Natural killer cell (primary cell): Measurements from ENCODE around the gene PDE8A. TPM values are rescaled to one million over a fixed set of nuclear protein-coding genes. Genes with fewer than 3 reads are reported as not detected.

Source experiments
- ATAC-seq, 3 donors: fragments of 150-1000 bp in 2 of 3; fragments of 200-7000 bp in 1 of 3; cut with Tn5 transposase; 1 replicate in 1 of 3; 2 replicates in 2 of 3; pipeline ENCODE4 v1.10.0; 2021; ENCODE audit warnings: mild to moderate bottlenecking in 2 of 3, moderate library complexity in 2 of 3
- DNase-seq, 2 donors: peaks; one replicate each; pipeline versions ENCODE4 v3.0.0 to v3.0.0-alpha.2; 2013 to 2021; ENCODE audit warnings: mixed read lengths in 1 of 2
- H3K27ac ChIP-seq: one replicate; pipeline ENCODE4 v1.5.1; 2013; ENCODE audit warnings: mild to moderate bottlenecking, low read length
- H3K27me3 ChIP-seq: one replicate; pipeline ENCODE4 v1.6.1; 2013; ENCODE audit warnings: low read length; ENCODE audit not compliant: control insufficient read depth, insufficient read depth
- H3K36me3 ChIP-seq: one replicate; pipeline ENCODE4 v1.6.1; 2013; ENCODE audit warnings: low read length; ENCODE audit not compliant: control insufficient read depth, insufficient read depth
- H3K4me1 ChIP-seq: one replicate; pipeline ENCODE4 v1.6.1; 2013; ENCODE audit warnings: low read length; ENCODE audit not compliant: control insufficient read depth, insufficient read depth
- H3K4me3 ChIP-seq: one replicate; pipeline ENCODE4 v1.5.1; 2013; ENCODE audit warnings: low read length
- H3K9me3 ChIP-seq: one replicate; pipeline ENCODE4 v1.6.1; 2013; ENCODE audit warnings: low read length; ENCODE audit not compliant: control insufficient read depth, insufficient read depth
- H3K27ac Mint-ChIP-seq, 2 donors: one replicate each; pipeline ENCODE4 v1.8.0; 2022; ENCODE audit warnings: mild to moderate bottlenecking in 2 of 2, mixed read lengths in 2 of 2, moderate library complexity in 1 of 2
- H3K27me3 Mint-ChIP-seq, 2 donors: one replicate each; pipeline ENCODE4 v1.8.0; 2022; ENCODE audit warnings: low read depth in 2 of 2, mixed read lengths in 2 of 2
- H3K36me3 Mint-ChIP-seq: one replicate; pipeline ENCODE4 v1.8.0; 2022; ENCODE audit warnings: mixed read lengths
- H3K4me1 Mint-ChIP-seq, 2 donors: one replicate each; pipeline ENCODE4 v1.8.0; 2022; ENCODE audit warnings: mixed read lengths in 2 of 2
- H3K4me3 Mint-ChIP-seq: one replicate; pipeline ENCODE4 v1.8.0; 2022; ENCODE audit warnings: mild to moderate bottlenecking, moderate library complexity, mixed read lengths
- H3K9me3 Mint-ChIP-seq, 2 donors: one replicate each; pipeline ENCODE4 v1.8.0; 2022; ENCODE audit warnings: mixed read lengths in 2 of 2
- CTCF ChIP-seq: fragments of 200-600 bp; IDR thresholded peaks from one replicate; pipeline ENCODE4 v1.8.0; 2022; ENCODE audit warnings: antibody characterized with exemption
- WGBS: methylation state at CpG from one replicate; pipeline ENCODE4 v1.1.7; 2013; ENCODE audit warnings: missing lambda C conversion rate; ENCODE audit not compliant: insufficient coverage; 5-methylcytosine and 5-hydroxymethylcytosine counted together
- intact Hi-C: fragments of 100-400 bp; cut with micrococcal nuclease; formaldehyde crosslinking; loops from one replicate; pipeline ENCODE4 v1.14.2; 2022
- total RNA-seq, 4 donors: library from RNA; stranded (reverse); fragments of 120-200 nt in 1 of 4; gene quantifications; one replicate each; pipeline versions ENCODE4 v1.2.3 to v1.2.4, GENCODE V29; 2013 to 2022

Gene PDE8A
- total RNA-seq, 3 donors from 2014 or later (not counting 1 experiment from before 2014, with no cell fraction given): 21.0 to 24.2 (median 23.8) TPM

GRCh38 chr15:85007137-85007536, 25.5 kb downstream of the PDE8A start:
- no peak for TF ChIP-seq CTCF
- H3K27ac ChIP-seq: no peak overlapping the region
- H3K27me3 ChIP-seq: no peaks in the 10 kb centered on the region
- Mint-ChIP-seq H3K36me3 (no peaks in the 10 kb centered on the region), H3K27me3 (no peaks in the 10 kb centered on the region), H3K9me3 (no peaks in the 10 kb centered on the region), H3K4me1 (peaks cover 43 to 51% of the 10 kb centered on the region in 2 donors), H3K27ac (no peak overlapping the region), H3K4me3 (no peak overlapping the region)
- no peaks in the 10 kb centered on the region for H3K36me3 ChIP-seq
- ATAC-seq (no peak), DNase-seq (no peak)
- H3K4me3 ChIP-seq: no peak overlapping the region
- intact Hi-C loops: no loop called here
- peaks cover 28% of the 10 kb centered on the region for H3K4me1 ChIP-seq
- 95% methylated on average over 5 of the region's 5 CpGs for WGBS
- no peaks in the 10 kb centered on the region for H3K9me3 ChIP-seq

- intact Hi-C loops: no loop called here
- Histone ChIP-seq H3K36me3 (no peaks in the 10 kb centered on the region), H3K27me3 (no peaks in the 10 kb centered on the region), H3K4me3 (no peak overlapping the region), H3K27ac (no peak overlapping the region), H3K9me3 (no peaks in the 10 kb centered on the region), H3K4me1 (peaks cover 22% of the 10 kb centered on the region)
- ATAC-seq (no peak), DNase-seq (no peak)
- Mint-ChIP-seq H3K36me3 (no peaks in the 10 kb centered on the region), H3K27me3 (no peaks in the 10 kb centered on the region), H3K4me3 (no peak overlapping the region), H3K4me1 (peaks cover 43 to 46% of the 10 kb centered on the region in 2 donors), H3K27ac (no peak overlapping the region), H3K9me3 (no peaks in the 10 kb centered on the region)
- 97% methylated on average over 4 of the region's 4 CpGs for WGBS
- TF ChIP-seq CTCF: no peak
These were observed 26.2 kb downstream of the PDE8A start for GRCh38 chr15:85007741-85008397.

GRCh38 chr15:85008474-85009260, 27.0 kb downstream of the PDE8A start:
- Histone ChIP-seq H3K4me3 (no peak overlapping the region), H3K27me3 (no peaks in the 10 kb centered on the region), H3K4me1 (peaks cover 18% of the 10 kb centered on the region), H3K9me3 (no peaks in the 10 kb centered on the region), H3K36me3 (no peaks in the 10 kb centered on the region), H3K27ac (no peak overlapping the region)
- Mint-ChIP-seq H3K4me1 (peaks cover 42 to 44% of the 10 kb centered on the region in 2 donors), H3K27ac (no peak overlapping the region), H3K27me3 (no peaks in the 10 kb centered on the region), H3K4me3 (no peak overlapping the region), H3K36me3 (no peaks in the 10 kb centered on the region), H3K9me3 (no peaks in the 10 kb centered on the region)
- intact Hi-C loops: no loop called here
- no peak for TF ChIP-seq CTCF
- DNase-seq (no peak), ATAC-seq (no peak)
- 87% methylated on average over 5 of the region's 5 CpGs for WGBS
